ENCODE measurements around the gene SPOCK1. TPM values are rescaled to one million over a fixed set of nuclear protein-coding genes. Genes with fewer than 3 reads are reported as not detected.

SPOCK1 gene
- total and polyA plus RNA-seq, 2 of the 4 experiments (the other 2 are of a cell fraction), result 5.0 to 20.3 TPM

- intact Hi-C loops (cut with micrococcal nuclease), result no loop called here
- no TSS peak for BruUV-seq (replicated peaks)
- Histone ChIP-seq H3K9ac (ENCODE audit: low read depth, low read length) (no peak overlapping the region), H4K8ac (ENCODE audit: low read depth in 2 of 2, low read length in 2 of 2) (no peak overlapping the region), H3K4me1 (ENCODE audit: control insufficient read depth, insufficient read depth, low read length) (no peaks in the 10 kb centered on the region), H3K27ac (ENCODE audit: insufficient read depth, low read length) (no peak overlapping the region), H3K4me3 (ENCODE audit: insufficient read depth, low read depth, low read length) (no peak overlapping the region), H3K79me1 (ENCODE audit: low read depth in 1 of 2, low read length in 2 of 2) (no peaks in the 10 kb centered on the region), H2AFZ (replicated peaks; ENCODE audit: low read length, poor library complexity) (no peak overlapping the region), H3K4ac (ENCODE audit: low read depth, low read length) (no peak overlapping the region), H2BK120ac (ENCODE audit: low read depth, low read length) (no peak overlapping the region), H3K14ac (replicated peaks; ENCODE audit: low read depth, low read length) (no peak overlapping the region), H4K5ac (ENCODE audit: low read depth, low read length) (no peak overlapping the region), H2AK9ac (replicated peaks; ENCODE audit: low read depth, low read length, poor library complexity) (no peak overlapping the region), H3K9me1 (ENCODE audit: insufficient read depth, low read length) (no peaks in the 10 kb centered on the region), H3K36me3 (ENCODE audit: control insufficient read depth, insufficient read depth, low read length) (no peaks in the 10 kb centered on the region), H4K91ac (ENCODE audit: insufficient read depth, low read depth, low read length) (no peak overlapping the region), H2BK20ac (ENCODE audit: low read depth, low read length) (no peak overlapping the region), H3K27me3 (ENCODE audit: control insufficient read depth, insufficient read depth, low read length) (0 out of 2 replicates have a peak, but pooled peaks cover 2% of the 10 kb centered on the region), H2BK15ac (ENCODE audit: low read depth, low read length) (no peak overlapping the region), H3K23ac (ENCODE audit: low read depth, low read length) (no peak overlapping the region), H3K56ac (ENCODE audit: extremely low read depth, insufficient read depth, low read length) (no peak overlapping the region), H3K18ac (ENCODE audit: low read depth, low read length) (no peak overlapping the region), H2AK5ac (ENCODE audit: low read depth, low read length) (no peak overlapping the region), H3K4me2 (ENCODE audit: low read depth, low read length) (no peak overlapping the region), H2BK5ac (ENCODE audit: low read depth, low read length, poor library complexity, severe bottlenecking) (no peak overlapping the region), H4K20me1 (ENCODE audit: insufficient read depth, low read length) (no peaks in the 10 kb centered on the region), H3K9me3 (ENCODE audit: control insufficient read depth, insufficient read depth, low read length) (no peaks in the 10 kb centered on the region)
- CTCF ChIA-PET, result interaction anchor here (1.1 to 1.6 kb wide), 2 partner anchors 22 to 149 kb away, joined by 3 read pairs; no protein-coding TSS in a partner anchor
- DNase-seq (no peak), ATAC-seq (ENCODE audit: low read depth) (no peak)
- dilution Hi-C loops (cut with HindIII; ENCODE audit: low sequenced_read_pairs, unreplicated experiment), result no loop called here
- POLR2A ChIA-PET (ENCODE audit: unreplicated experiment), result no interaction called here
- in situ Hi-C loops (cut with MboI; ENCODE audit: low sequenced_read_pairs), result loop anchor here (5.0 kb wide), 1 partner anchor 160 kb away; no protein-coding TSS in a partner anchor
- no peak for TF ChIP-seq CTCF (conservative IDR thresholded peaks at IDR 0.05; ENCODE audit: low read depth, low read length)
- TF ChIP-seq BHLHE40 (IDR thresholded peaks at IDR 0.05; ENCODE audit: low read depth, low read length), result no peak
- no peak for TF ChIP-seq NFE2L2 (IDR thresholded peaks at IDR 0.05; ENCODE audit: low read depth, low read length)
- no CpG with 5 or more reads among the region's 3 CpGs for WGBS, 2 experiments (ENCODE audit: extremely low coverage in 2 of 2, insufficient read length in 1 of 2)
Observed at GRCh38 chr5:137342764-137343163, 156.4 kb downstream of the SPOCK1 start.

Data from IMR-90 (cell line).